HepG2 (cell line): Measurements from ENCODE around the gene POLD3. TPM values are rescaled to one million over a fixed set of nuclear protein-coding genes. Genes with fewer than 3 reads are reported as not detected.

Experiments used
- ATAC-seq: fragments of 200-7000 bp; cut with Tn5 transposase; 3 replicates; pipeline ENCODE4 v1.9.1; 2020; ENCODE audit warnings: mild to moderate bottlenecking, moderate library complexity
- BruUV-seq: library from RNA; stranded (reverse); fragments of 400-500 nt; replicated peaks from 2 replicates; lab custom pipeline; 2021; lab: Mats Ljungman, UMichigan
- CTCF ChIA-PET: fragments of 300-600 bp; formaldehyde crosslinking; extraction: SDS; loops from one replicate; lab custom pipeline; 2021; ENCODE audit warnings: low total read pairs, inconsistent platforms, low intra/inter-chr PET ratio; lab: Yijun Ruan, JAX
- POLR2A ChIA-PET: fragments of 350-600 bp; sonication (Branson Sonifier 250); formaldehyde crosslinking; loops from one replicate; lab custom pipeline; 2020; ENCODE audit warnings: antibody characterized with exemption, inconsistent platforms; lab: Yijun Ruan, JAX
- DNase-seq: peaks from one replicate; pipeline ENCODE4 v3.0.0-alpha.2; 2015; ENCODE audit warnings: low spot score
- FAIRE-seq: peaks from 3 replicates; lab custom pipeline; 2011; peaks lifted over from hg19 to GRCh38; lab: Jason Lieb, UNC
- H2AFZ ChIP-seq: one replicate; pipeline ENCODE4 v1.6.1; 2011; ENCODE audit warnings: low read length, inconsistent platforms
- H3K27ac ChIP-seq: fragments of 300-600 bp; 3 replicates; pipeline ENCODE4 v1.8.0; 2011; ENCODE audit warnings: mixed run types, mild to moderate bottlenecking, mixed read lengths, low read length, inconsistent platforms; ENCODE audit not compliant: insufficient read depth; ENCODE audit errors: extremely low read length
- H3K27me3 ChIP-seq, 2 experiments: fragments of 200-600 bp in 1 of 2; 2 replicates in 1 of 2; 3 replicates in 1 of 2; pipeline versions ENCODE4 v1.6.0 to v1.8.0; 2011; ENCODE audit warnings: low read length in 2 of 2, mild to moderate bottlenecking in 2 of 2, moderate library complexity in 2 of 2, inconsistent platforms in 1 of 2; ENCODE audit not compliant: insufficient read depth in 2 of 2, control insufficient read depth in 1 of 2
- H3K36me3 ChIP-seq, 2 experiments: fragments of 200-600 bp in 1 of 2; replicated peaks in 1 of 2; 2 replicates in 1 of 2; 3 replicates in 1 of 2; pipeline versions ENCODE4 v1.5.1 to v1.8.0; 2011; ENCODE audit warnings: low read length in 2 of 2, inconsistent platforms in 1 of 2; ENCODE audit not compliant: insufficient read depth in 2 of 2, control insufficient read depth in 1 of 2
- H3K4me1 ChIP-seq: 2 replicates; pipeline ENCODE4 v1.5.1; 2012; ENCODE audit warnings: low read length, inconsistent platforms; ENCODE audit not compliant: insufficient read depth
- H3K4me2 ChIP-seq: 2 replicates; pipeline ENCODE4 v1.6.0; 2011; ENCODE audit warnings: low read depth, low read length, inconsistent platforms
- H3K4me3 ChIP-seq, 3 experiments: fragments of 200-600 bp in 1 of 3; sonication (generic), shearing (Covaris generic) in 1 of 3; replicated peaks in 1 of 3; 2 replicates each; pipeline ENCODE4 v1.5.1; 2011 to 2016; ENCODE audit warnings: low read length in 3 of 3, inconsistent platforms in 2 of 3, low read depth in 2 of 3, mild to moderate bottlenecking in 2 of 3, control low read depth in 1 of 3, mixed read lengths in 1 of 3; ENCODE audit not compliant: insufficient read depth in 1 of 3
- H3K79me2 ChIP-seq: one replicate; pipeline ENCODE4 v1.6.1; 2011; ENCODE audit warnings: low read length, inconsistent platforms; ENCODE audit not compliant: insufficient read depth
- H3K9ac ChIP-seq: 2 replicates; pipeline ENCODE4 v1.6.0; 2011; ENCODE audit warnings: mild to moderate bottlenecking, low read depth, low read length, inconsistent platforms; ENCODE audit not compliant: insufficient read depth
- H3K9me3 ChIP-seq: 2 replicates; pipeline ENCODE4 v1.5.1; 2012; ENCODE audit warnings: mild to moderate bottlenecking, low read length
- H4K20me1 ChIP-seq: 2 replicates; pipeline ENCODE4 v1.6.0; 2011; ENCODE audit warnings: inconsistent platforms, mild to moderate bottlenecking, low read length, moderate library complexity; ENCODE audit not compliant: insufficient read depth
- DMTF1 ChIP-seq: sonication (generic); formaldehyde crosslinking; IDR thresholded peaks from 2 replicates; pipeline ENCODE4 v1.4.0; 2020; ENCODE audit warnings: mild to moderate bottlenecking, missing genetic modification reagents
- ELK4 ChIP-seq: sonication (generic); formaldehyde crosslinking; IDR thresholded peaks from 2 replicates; pipeline ENCODE4 v1.9.0; 2021; ENCODE audit warnings: missing genetic modification reagents, borderline replicate concordance
- ERF ChIP-seq: IDR thresholded peaks from 2 replicates; pipeline ENCODE4 v1.6.1; 2018; ENCODE audit warnings: missing biosample characterization, missing genetic modification reagents
- HDAC2 ChIP-seq: sonication (generic); formaldehyde crosslinking; IDR thresholded peaks from 2 replicates; pipeline ENCODE4 v1.4.0; 2020; ENCODE audit warnings: missing genetic modification reagents
- HNF4A ChIP-seq: sonication (generic); formaldehyde crosslinking; IDR thresholded peaks from 2 replicates; pipeline ENCODE4 v1.4.0; 2020; ENCODE audit warnings: missing genetic modification reagents
- KAT8 ChIP-seq: IDR thresholded peaks from 2 replicates; pipeline ENCODE4 v1.6.1; 2016; ENCODE audit warnings: missing genetic modification reagents, missing compliant biosample characterization
- MNT ChIP-seq: fragments of 450-650 bp; IDR thresholded peaks from 2 replicates; pipeline ENCODE4 v1.6.1; 2016
- RFXAP ChIP-seq: sonication (generic); formaldehyde crosslinking; IDR thresholded peaks from 2 replicates; pipeline ENCODE4 v1.4.0; 2020; ENCODE audit warnings: missing genetic modification reagents, borderline replicate concordance
- SNRNP70 ChIP-seq: fragments of 200-400 bp; formaldehyde crosslinking; IDR thresholded peaks from 2 replicates; pipeline ENCODE4 v1.6.1; 2017; ENCODE audit warnings: mild to moderate bottlenecking, low read depth, low read length, moderate library complexity
- TP53 ChIP-seq: sonication (generic); formaldehyde crosslinking; conservative IDR thresholded peaks from 2 replicates; pipeline ENCODE4 v1.4.0; 2020; ENCODE audit warnings: missing genetic modification reagents
- ZNF263 ChIP-seq: sonication (generic); formaldehyde crosslinking; IDR thresholded peaks from 2 replicates; pipeline ENCODE4 v1.4.0; 2020; ENCODE audit warnings: missing genetic modification reagents
- ZNF432 ChIP-seq: sonication (generic); formaldehyde crosslinking; IDR thresholded peaks from 2 replicates; pipeline ENCODE4 v1.5.0; 2020; ENCODE audit warnings: missing genetic modification reagents, mild to moderate bottlenecking, borderline replicate concordance
- ZNF510 ChIP-seq: sonication (generic); formaldehyde crosslinking; IDR thresholded peaks from 2 replicates; pipeline ENCODE4 v1.4.0; 2020; ENCODE audit warnings: low read depth, mild to moderate bottlenecking, missing genetic modification reagents
- ZNF530 ChIP-seq: sonication (generic); formaldehyde crosslinking; IDR thresholded peaks from 2 replicates; pipeline ENCODE4 v1.5.0; 2020; ENCODE audit warnings: low read depth, mild to moderate bottlenecking, missing genetic modification reagents
- ZNF644 ChIP-seq: IDR thresholded peaks from 2 replicates; pipeline ENCODE4 v1.6.1; 2016; ENCODE audit warnings: low read depth
- ZNF816 ChIP-seq: sonication (generic); formaldehyde crosslinking; IDR thresholded peaks from 2 replicates; pipeline ENCODE4 v1.8.0; 2022; ENCODE audit warnings: missing genetic modification reagents, mild to moderate bottlenecking, borderline replicate concordance
- WGBS: methylation state at CpG from one replicate; pipeline ENCODE4 v1.1.6; 2017; ENCODE audit warnings: low lambda C conversion rate; 5-methylcytosine and 5-hydroxymethylcytosine counted together
- in situ Hi-C: cut with HindIII; loops from 2 replicates; pipeline ENCODE4 v1.10.0; 2017; ENCODE audit warnings: low pct_unique_long_range_greater_than_20kb; ENCODE audit not compliant: extremely low pct_ligation_motif_present
- intact Hi-C: fragments of 100-400 bp; cut with micrococcal nuclease; formaldehyde crosslinking; loops from one replicate; pipeline ENCODE4 v1.10.0; 2022; ENCODE audit not compliant: unreplicated experiment
- polyA plus RNA-seq, 8 experiments: library from polyadenylated mRNA; depleted of rRNA in 3 of 8; stranded (reverse) in 7 of 8; unstranded in 1 of 8; fragments of >200 nt; fragmentation: Illumina TruSeq in 4 of 8; extraction: Trizol in 4 of 8; gene quantifications; 2 replicates each; pipeline versions ENCODE4 v1.2.1 to v1.2.3, GENCODE V29; 2011 to 2016; ENCODE audit warnings: low read depth in 4 of 8, missing spikeins in 1 of 8, mixed read lengths in 1 of 8; ENCODE audit not compliant: insufficient read depth in 1 of 8
- total RNA-seq, 5 experiments: library from RNA; depleted of rRNA; stranded (reverse); fragments of >200 nt; fragmentation: Illumina TruSeq; extraction: Trizol; gene quantifications; 2 replicates each; pipeline ENCODE4 v1.2.3, GENCODE V29; 2016; ENCODE audit warnings: low read depth in 1 of 5

The POLD3 gene
- total and polyA plus RNA-seq, 2 of the 13 experiments (the other 11 are each of a cell fraction or from before 2014, with no cell fraction given) = 6.3 to 18.9 TPM

GRCh38 chr11:74670171-74670570 is 77.8 kb downstream of the POLD3 start:
- no peak for FAIRE-seq
- DNase-seq = no peak
- POLR2A ChIA-PET = no interaction called here

More at GRCh38 chr11:74670171-74670570, 77.8 kb downstream of the POLD3 start:
- 53% methylated on average over 7 of the region's 7 CpGs for WGBS
- TF ChIP-seq MNT (no peak), ZNF263 (CRISPR knock-in tag) (no peak), HNF4A (no peak), KAT8 (CRISPR knock-in tag) (no peak), TP53 (CRISPR knock-in tag) (no peak), ZNF432 (CRISPR knock-in tag) (no peak), DMTF1 (no peak), ELK4 (CRISPR knock-in tag) (no peak), ZNF816 (no peak), ERF (CRISPR knock-in tag) (no peak), ZNF644 (CRISPR knock-in tag) (no peak), ZNF530 (CRISPR knock-in tag) (no peak), RFXAP (CRISPR knock-in tag) (no peak), HDAC2 (CRISPR knock-in tag) (no peak), SNRNP70 (no peak), ZNF510 (no peak)
- intact Hi-C loops (no loop called here), in situ Hi-C loops (no loop called here)
- no peaks in the 10 kb centered on the region for H3K36me3 ChIP-seq
- ATAC-seq = no peak
- no peak overlapping the region for H3K4me3 ChIP-seq
- H3K9ac ChIP-seq = no peak overlapping the region
- H3K9me3 ChIP-seq = no peaks in the 10 kb centered on the region
- no peak overlapping the region for H3K4me2 ChIP-seq
- H3K79me2 ChIP-seq = no peaks in the 10 kb centered on the region
- CTCF ChIA-PET = no interaction called here
- no TSS peak for BruUV-seq
- no peak overlapping the region for H3K27ac ChIP-seq
- peaks cover 8% of the 10 kb centered on the region; the same call in 1 of the 2 replicates for H3K4me1 ChIP-seq
- no peaks in the 10 kb centered on the region for H3K27me3 ChIP-seq
- H2AFZ ChIP-seq = no peak overlapping the region
- H4K20me1 ChIP-seq = no peaks in the 10 kb centered on the region
